ENCODE data around the gene PRRX1.

The PRRX1 gene

DNA sequence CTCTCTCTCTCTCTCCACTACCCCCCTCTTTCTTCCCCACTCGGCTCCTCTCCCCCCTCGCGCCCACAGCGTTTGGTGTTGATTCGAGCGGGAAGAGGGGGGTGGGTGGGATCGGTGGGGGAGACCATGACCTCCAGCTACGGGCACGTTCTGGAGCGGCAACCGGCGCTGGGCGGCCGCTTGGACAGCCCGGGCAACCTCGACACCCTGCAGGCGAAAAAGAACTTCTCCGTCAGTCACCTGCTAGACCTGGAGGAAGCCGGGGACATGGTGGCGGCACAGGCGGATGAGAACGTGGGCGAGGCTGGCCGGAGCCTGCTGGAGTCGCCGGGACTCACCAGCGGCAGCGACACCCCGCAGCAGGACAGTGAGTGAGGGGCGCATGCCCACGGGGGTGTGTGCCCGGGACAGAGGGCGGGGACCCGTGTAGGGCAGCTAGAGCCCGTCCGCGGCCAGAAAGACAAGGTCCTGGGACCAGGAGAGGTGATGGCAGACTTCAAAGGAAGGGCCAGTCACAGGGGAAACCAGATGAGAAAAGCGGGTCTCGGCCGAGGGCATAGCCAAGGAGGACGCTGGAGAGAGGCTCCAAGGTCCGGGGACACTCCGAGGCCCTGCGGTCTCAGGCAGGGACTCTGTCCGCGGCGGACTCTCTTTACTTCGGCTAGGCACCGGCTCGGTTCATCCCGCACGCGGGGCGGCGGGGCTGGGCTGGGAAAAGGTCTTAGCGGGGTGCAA lies at the start of gene PRRX1:
PRRX1 (plus strand) TSS at position 39 of the 735 bp plus-strand sequence; CDS start at position 127, 88 bp downstream.
- H3K27ac Mint-ChIP-seq, result no peak within 1 kb of the TSS
- H3K4me3 Mint-ChIP-seq, result no peak within 1 kb of the TSS

GRCh38 chr1:170617591-170618330 lies 46.2 kb upstream of the PRRX1 start:
- H3K4me3 Mint-ChIP-seq, result no peak overlapping the region
- H3K27me3 Mint-ChIP-seq (ENCODE audit: low read depth), result peaks cover 13% of the 10 kb centered on the region
- no peaks in the 10 kb centered on the region for H3K4me1 Mint-ChIP-seq (ENCODE audit: low read depth)
- H3K9me3 Mint-ChIP-seq, result peaks cover 5% of the 10 kb centered on the region
- no peaks in the 10 kb centered on the region for H3K36me3 Mint-ChIP-seq (ENCODE audit: low read depth)
- no peak overlapping the region for H3K27ac Mint-ChIP-seq

More for the DNA sequence above, at the start of gene PRRX1:
- peaks cover 95% of the 10 kb centered on the region for H3K27me3 Mint-ChIP-seq (ENCODE audit: low read depth)
- H3K9me3 Mint-ChIP-seq, result peaks cover 4% of the 10 kb centered on the region
- H3K4me1 Mint-ChIP-seq (ENCODE audit: low read depth), result peaks cover 10% of the 10 kb centered on the region
- H3K36me3 Mint-ChIP-seq (ENCODE audit: low read depth), result peaks cover 3% of the 10 kb centered on the region

- Mint-ChIP-seq H3K27ac (no peak overlapping the region), H3K4me3 (no peak overlapping the region), H3K4me1 (ENCODE audit: low read depth) (no peaks in the 10 kb centered on the region), H3K9me3 (no peaks in the 10 kb centered on the region), H3K36me3 (ENCODE audit: low read depth) (no peaks in the 10 kb centered on the region), H3K27me3 (ENCODE audit: low read depth) (peaks cover 13% of the 10 kb centered on the region)
Observed at GRCh38 chr1:170618421-170618820, 45.5 kb upstream of the PRRX1 start.

GRCh38 chr1:170619241-170620028 lies 44.5 kb upstream of the PRRX1 start:
- Mint-ChIP-seq H3K27ac (no peak overlapping the region), H3K9me3 (no peaks in the 10 kb centered on the region), H3K36me3 (ENCODE audit: low read depth) (no peaks in the 10 kb centered on the region), H3K27me3 (ENCODE audit: low read depth) (peaks cover 13% of the 10 kb centered on the region), H3K4me3 (no peak overlapping the region), H3K4me1 (ENCODE audit: low read depth) (no peaks in the 10 kb centered on the region)

DNA sequence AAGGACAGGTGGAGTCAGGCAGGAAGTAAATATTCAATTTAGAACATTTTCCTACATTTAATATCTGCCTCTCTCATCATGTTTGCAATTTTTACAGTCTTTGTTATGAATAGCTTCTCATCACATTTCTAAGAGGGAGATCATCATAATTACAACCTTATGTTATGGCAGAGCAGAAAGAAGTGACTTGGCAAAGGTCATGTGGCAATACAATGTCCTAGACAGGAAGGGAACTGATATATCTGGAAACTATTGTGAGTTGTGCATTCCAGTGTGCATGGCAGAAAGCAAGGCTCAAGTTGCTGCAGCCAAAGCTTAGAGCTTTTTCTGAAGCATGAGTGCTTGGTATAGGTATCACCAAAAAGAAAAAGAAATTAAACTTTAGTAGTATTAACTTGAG lies 43.8 kb upstream of the PRRX1 start:
- no peaks in the 10 kb centered on the region for H3K9me3 Mint-ChIP-seq
- no peaks in the 10 kb centered on the region for H3K36me3 Mint-ChIP-seq (ENCODE audit: low read depth)
- H3K4me1 Mint-ChIP-seq (ENCODE audit: low read depth), result no peaks in the 10 kb centered on the region
- no peak overlapping the region for H3K27ac Mint-ChIP-seq
- H3K4me3 Mint-ChIP-seq, result no peak overlapping the region
- H3K27me3 Mint-ChIP-seq (ENCODE audit: low read depth), result peaks cover 13% of the 10 kb centered on the region

GRCh38 chr1:170623171-170623570 lies 40.8 kb upstream of the PRRX1 start:
- peaks cover 7% of the 10 kb centered on the region for H3K27me3 Mint-ChIP-seq (ENCODE audit: low read depth)
- H3K27ac Mint-ChIP-seq, result no peak overlapping the region
- H3K9me3 Mint-ChIP-seq, result no peaks in the 10 kb centered on the region
- H3K4me1 Mint-ChIP-seq (ENCODE audit: low read depth), result no peaks in the 10 kb centered on the region
- H3K4me3 Mint-ChIP-seq, result no peak overlapping the region
- no peaks in the 10 kb centered on the region for H3K36me3 Mint-ChIP-seq (ENCODE audit: low read depth)

GRCh38 chr1:170624146-170624545 lies 39.8 kb upstream of the PRRX1 start:
- Mint-ChIP-seq H3K4me3 (no peak overlapping the region), H3K4me1 (ENCODE audit: low read depth) (no peaks in the 10 kb centered on the region), H3K27ac (no peak overlapping the region), H3K27me3 (ENCODE audit: low read depth) (peaks cover 4% of the 10 kb centered on the region), H3K9me3 (no peaks in the 10 kb centered on the region), H3K36me3 (ENCODE audit: low read depth) (no peaks in the 10 kb centered on the region)

- H3K27me3 Mint-ChIP-seq (ENCODE audit: low read depth), result no peaks in the 10 kb centered on the region
- no peak overlapping the region for H3K4me3 Mint-ChIP-seq
- H3K36me3 Mint-ChIP-seq (ENCODE audit: low read depth), result no peaks in the 10 kb centered on the region
- no peaks in the 10 kb centered on the region for H3K4me1 Mint-ChIP-seq (ENCODE audit: low read depth)
- no peak overlapping the region for H3K27ac Mint-ChIP-seq
- H3K9me3 Mint-ChIP-seq, result no peaks in the 10 kb centered on the region
Observed at GRCh38 chr1:170630977-170631376, 33.0 kb upstream of the PRRX1 start.

DNA sequence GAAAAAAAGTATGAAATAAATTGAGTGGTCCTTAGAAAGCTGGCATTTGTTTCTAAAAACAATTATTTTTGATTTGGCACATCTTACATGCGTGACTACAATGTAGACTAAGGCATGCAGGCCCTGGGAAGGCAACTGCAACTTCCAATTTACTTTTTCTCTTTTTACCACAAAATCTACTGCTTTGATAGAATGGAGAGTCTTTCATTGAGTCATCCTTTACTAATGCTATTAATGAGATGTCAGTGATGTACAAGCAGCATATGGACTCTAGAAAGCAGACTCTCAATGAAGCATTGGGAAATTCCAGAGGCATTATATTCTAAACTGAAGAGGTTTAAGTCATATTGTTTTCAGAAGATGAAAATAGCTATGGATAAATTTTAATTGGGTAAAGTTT lies 29.6 kb upstream of the PRRX1 start:
- H3K27me3 Mint-ChIP-seq (ENCODE audit: low read depth), result no peaks in the 10 kb centered on the region
- no peak overlapping the region for H3K27ac Mint-ChIP-seq
- H3K36me3 Mint-ChIP-seq (ENCODE audit: low read depth), result no peaks in the 10 kb centered on the region
- H3K9me3 Mint-ChIP-seq, result peaks cover 4% of the 10 kb centered on the region
- H3K4me1 Mint-ChIP-seq (ENCODE audit: low read depth), result no peaks in the 10 kb centered on the region
- H3K4me3 Mint-ChIP-seq, result no peak overlapping the region

- peaks cover 4% of the 10 kb centered on the region for H3K9me3 Mint-ChIP-seq
- no peaks in the 10 kb centered on the region for H3K36me3 Mint-ChIP-seq (ENCODE audit: low read depth)
- H3K27ac Mint-ChIP-seq, result no peak overlapping the region
- no peak overlapping the region for H3K4me3 Mint-ChIP-seq
- no peaks in the 10 kb centered on the region for H3K4me1 Mint-ChIP-seq (ENCODE audit: low read depth)
- H3K27me3 Mint-ChIP-seq (ENCODE audit: low read depth), result no peaks in the 10 kb centered on the region
Observed at GRCh38 chr1:170634824-170635410, 29.0 kb upstream of the PRRX1 start.

DNA sequence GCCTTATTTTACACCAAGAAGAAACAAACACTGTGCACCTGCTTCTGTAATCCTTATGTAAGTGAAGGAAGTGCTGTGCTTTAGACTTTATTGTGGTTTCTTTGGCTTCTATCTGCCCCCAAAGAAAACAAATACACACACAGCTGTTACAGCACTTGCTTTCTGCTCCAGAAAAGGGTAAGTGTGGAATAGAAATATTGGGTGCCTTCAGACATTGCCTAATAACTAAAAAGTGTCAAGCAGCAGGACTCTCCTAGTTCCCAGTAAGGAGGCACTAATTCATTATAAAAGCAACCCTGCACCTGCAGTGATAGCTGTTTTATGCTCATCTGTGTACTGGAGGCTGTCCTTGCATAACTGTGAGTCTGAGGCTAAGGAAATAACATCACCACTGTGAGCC lies 23.4 kb upstream of the PRRX1 start:
- no peak overlapping the region for H3K27ac Mint-ChIP-seq
- H3K4me1 Mint-ChIP-seq (ENCODE audit: low read depth), result no peaks in the 10 kb centered on the region
- H3K9me3 Mint-ChIP-seq, result peaks cover 4% of the 10 kb centered on the region
- no peaks in the 10 kb centered on the region for H3K36me3 Mint-ChIP-seq (ENCODE audit: low read depth)
- no peaks in the 10 kb centered on the region for H3K27me3 Mint-ChIP-seq (ENCODE audit: low read depth)
- H3K4me3 Mint-ChIP-seq, result no peak overlapping the region

DNA sequence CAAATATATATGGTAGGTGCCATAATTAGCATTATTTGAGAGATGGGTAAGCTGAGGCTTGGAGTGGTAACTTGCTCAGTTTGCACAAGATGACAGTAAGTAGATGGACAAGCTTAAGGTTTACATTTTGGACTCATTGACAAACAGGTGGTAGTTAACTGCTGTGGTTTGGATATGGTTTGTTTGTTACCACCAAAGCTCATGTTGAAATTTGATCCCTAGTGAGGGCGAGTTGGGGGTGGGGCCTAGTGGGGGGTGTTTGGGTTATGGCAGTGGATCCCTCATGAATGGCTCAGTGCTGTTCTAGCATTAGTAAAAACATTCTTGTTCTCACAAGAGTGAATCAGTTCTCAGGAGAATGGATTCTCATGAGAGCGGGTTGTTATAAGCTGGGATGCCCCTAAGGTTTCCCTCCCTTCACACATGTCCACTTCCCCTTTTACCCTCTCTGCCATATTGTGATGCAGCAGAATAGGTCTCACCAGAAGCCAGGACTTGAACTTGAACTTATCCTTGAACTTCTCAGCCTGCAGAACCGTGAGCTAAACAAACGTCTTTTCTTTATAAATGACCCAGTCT lies 6.6 kb upstream of the PRRX1 start:
- Mint-ChIP-seq H3K27me3 (ENCODE audit: low read depth) (peaks cover 61% of the 10 kb centered on the region), H3K4me1 (ENCODE audit: low read depth) (peaks cover 3% of the 10 kb centered on the region), H3K4me3 (no peak overlapping the region), H3K36me3 (ENCODE audit: low read depth) (peaks cover 3% of the 10 kb centered on the region), H3K9me3 (peaks cover 4% of the 10 kb centered on the region), H3K27ac (no peak overlapping the region)

DNA sequence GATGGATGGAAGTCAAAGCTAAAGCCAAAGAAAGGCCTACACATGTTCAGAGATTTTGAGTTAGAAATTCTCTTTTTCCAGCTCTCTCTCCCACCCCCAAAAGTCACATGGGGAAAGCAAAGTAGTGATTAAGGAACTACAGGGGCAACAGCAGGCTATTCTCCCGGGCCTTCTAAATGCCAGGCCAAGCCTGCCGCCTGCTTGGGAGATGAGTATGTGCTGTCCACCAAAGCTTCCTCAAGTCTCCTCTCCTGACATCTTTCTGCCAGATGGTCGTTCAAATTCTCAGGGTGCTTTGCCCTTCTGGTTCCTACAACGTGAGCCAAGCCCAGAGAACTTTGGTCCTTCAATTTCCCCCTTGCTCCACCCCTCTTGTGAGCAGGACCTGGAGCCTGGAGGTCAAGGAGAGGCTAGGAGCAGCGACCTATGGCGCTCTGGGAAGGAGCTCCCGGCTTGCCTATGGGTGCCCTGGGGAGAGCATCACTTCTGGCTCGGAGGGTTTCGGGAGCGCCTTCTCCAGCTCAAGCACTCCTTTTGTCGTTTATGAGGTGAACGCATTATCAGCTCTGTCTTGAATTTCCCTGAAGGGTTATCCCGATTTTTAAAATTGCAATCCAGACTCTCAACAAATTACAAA lies 4.4 kb upstream of the PRRX1 start:
- H3K9me3 Mint-ChIP-seq, result peaks cover 4% of the 10 kb centered on the region
- peaks cover 3% of the 10 kb centered on the region for H3K36me3 Mint-ChIP-seq (ENCODE audit: low read depth)
- peaks cover 74% of the 10 kb centered on the region for H3K27me3 Mint-ChIP-seq (ENCODE audit: low read depth)
- no peak overlapping the region for H3K27ac Mint-ChIP-seq
- H3K4me1 Mint-ChIP-seq (ENCODE audit: low read depth), result peaks cover 3% of the 10 kb centered on the region
- H3K4me3 Mint-ChIP-seq, result no peak overlapping the region

DNA sequence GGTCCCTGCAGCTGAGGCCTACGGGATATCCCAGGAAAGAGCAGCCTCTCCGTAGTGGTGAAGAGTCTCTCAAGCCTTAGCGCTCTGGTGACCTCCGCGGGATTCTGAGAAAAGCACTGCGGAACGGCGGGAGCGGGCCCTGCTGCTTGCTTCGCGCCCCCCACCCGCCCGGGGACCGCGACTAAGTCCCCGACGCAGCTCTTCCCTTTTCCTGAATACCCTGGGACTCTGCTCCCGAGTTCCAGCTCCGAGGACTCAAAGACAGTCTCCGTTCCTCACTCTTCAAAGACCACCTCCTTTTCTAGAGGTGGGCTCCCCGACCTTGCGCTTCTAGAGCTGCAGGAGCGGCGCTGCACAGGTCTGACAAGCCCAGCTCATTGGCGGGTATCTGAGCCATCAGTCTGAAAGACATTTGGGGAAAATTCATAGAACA lies 3.6 kb upstream of the PRRX1 start:
- Mint-ChIP-seq H3K36me3 (ENCODE audit: low read depth) (peaks cover 3% of the 10 kb centered on the region), H3K27me3 (ENCODE audit: low read depth) (peaks cover 82% of the 10 kb centered on the region), H3K27ac (no peak overlapping the region), H3K9me3 (peaks cover 4% of the 10 kb centered on the region), H3K4me3 (no peak overlapping the region), H3K4me1 (ENCODE audit: low read depth) (peaks cover 3% of the 10 kb centered on the region)

Data from T-helper 1 cell treated with Interleukin-12 subunit alpha and Interleukin-12 subunit beta and Interleukin-4 antibody, amounts not matched to agents 30 μg/mL and 1 μg/mL, for 36 hours (primary cell).